A549 (cell line): ENCODE data around the gene RABL3. TPM values are rescaled to one million over a fixed set of nuclear protein-coding genes. Genes with fewer than 3 reads are reported as not detected.
A peak's percentile ranks its signal among the peaks of the same experiment; 100 is the strongest.
"Not testable (repeated sequence)": the region's sequence is repeated elsewhere in the genome, so short reads cannot be mapped to it uniquely, and the experiment has no call there.

ENCODE experiments used
- ATAC-seq, 2 experiments: fragments of 200-7000 bp in 1 of 2; fragments of >200 bp in 1 of 2; cut with Nextera tagmentation in 1 of 2; cut with Tn5 transposase in 1 of 2; 3 replicates each; pipeline versions ENCODE4 v1.8.0 to v1.9.1; 2018 to 2020; ENCODE audit warnings: mild to moderate bottlenecking in 1 of 2, moderate library complexity in 1 of 2
- CTCF ChIA-PET: fragments of 300-600 bp; sonication (Branson Sonifier 250); formaldehyde crosslinking; extraction: SDS; loops from one replicate; lab custom pipeline; 2021; ENCODE audit warnings: antibody characterized with exemption, inconsistent platforms; lab: Yijun Ruan, JAX
- POLR2A ChIA-PET: fragments of 350-600 bp; formaldehyde crosslinking; extraction: SDS; loops from one replicate; lab custom pipeline; 2021; ENCODE audit warnings: antibody characterized with exemption, inconsistent platforms; lab: Yijun Ruan, JAX
- DNase-seq, 2 experiments: peaks; one replicate each; pipeline versions ENCODE4 v3.0.0 to v3.0.0-alpha.2; 2011 to 2016; ENCODE audit warnings: low read depth in 1 of 2, low spot score in 1 of 2
- FAIRE-seq: peaks from 2 replicates; lab custom pipeline; 2011; peaks lifted over from hg19 to GRCh38; lab: Jason Lieb, UNC
- H3K27ac ChIP-seq, 2 experiments: fragments of >200 bp; sonication (Bioruptor Twin); formaldehyde crosslinking; 3 replicates each; pipeline ENCODE4 v1.5.1; 2016 to 2017
- H3K4me1 ChIP-seq: fragments of >200 bp; sonication (Bioruptor Twin); formaldehyde crosslinking; 3 replicates; pipeline ENCODE4 v1.6.1; 2016
- H3K4me2 ChIP-seq: fragments of >200 bp; sonication (Bioruptor Twin); formaldehyde crosslinking; 3 replicates; pipeline ENCODE4 v1.6.1; 2016
- H3K4me3 ChIP-seq: fragments of >200 bp; sonication (Bioruptor Twin); formaldehyde crosslinking; 3 replicates; pipeline ENCODE4 v1.5.1; 2016
- H3K9me3 ChIP-seq: fragments of >200 bp; sonication (Bioruptor Twin); formaldehyde crosslinking; 3 replicates; pipeline ENCODE4 v1.6.1; 2016
- BCL3 ChIP-seq: fragments of >200 bp; sonication (Bioruptor Twin); formaldehyde crosslinking; IDR thresholded peaks from 3 replicates; pipeline ENCODE4 v1.6.1; 2016
- CBX2 ChIP-seq: fragments of 200-600 bp; sonication (generic); IDR thresholded peaks from 2 replicates; pipeline ENCODE4 v1.6.1; 2016; ENCODE audit warnings: low read depth, mild to moderate bottlenecking, borderline replicate concordance
- CBX8 ChIP-seq: fragments of 200-600 bp; sonication (generic); IDR thresholded peaks from 2 replicates; pipeline ENCODE4 v1.6.1; 2016
- EHMT2 ChIP-seq: fragments of 200-600 bp; sonication (generic); IDR thresholded peaks from 2 replicates; pipeline ENCODE4 v1.6.1; 2016; ENCODE audit warnings: antibody characterized with exemption, low read depth, mild to moderate bottlenecking, moderate library complexity
- FOSL2 ChIP-seq, 2 experiments: fragments of 450-650 bp in 1 of 2; fragments of >200 bp in 1 of 2; sonication (Bioruptor Twin) in 1 of 2; formaldehyde crosslinking; IDR thresholded peaks; 2 replicates each; pipeline versions ENCODE4 v1.5.0 to v1.6.1; 2016 to 2020; ENCODE audit warnings: mild to moderate bottlenecking in 1 of 2, moderate library complexity in 1 of 2
- GATA3 ChIP-seq: IDR thresholded peaks from 2 replicates; pipeline ENCODE4 v1.6.1; 2012; ENCODE audit warnings: borderline replicate concordance
- HEYL ChIP-seq: fragments of 250-450 bp; sonication (Bioruptor Pico); IDR thresholded peaks from 2 replicates; pipeline ENCODE4 v1.8.0; 2021; ENCODE audit warnings: mild to moderate bottlenecking, moderate library complexity
- MYC ChIP-seq: IDR thresholded peaks from 2 replicates; pipeline ENCODE4 v1.6.1; 2012; ENCODE audit warnings: mild to moderate bottlenecking, inconsistent platforms, low read length, improper control_type of control experiment, borderline replicate concordance
- POLR2AphosphoS2 ChIP-seq: conservative IDR thresholded peaks from 2 replicates; pipeline ENCODE4 v1.6.1; 2012; ENCODE audit warnings: low read length, improper control_type of control experiment, inconsistent platforms
- RARB ChIP-seq: fragments of 250-450 bp; sonication (Bioruptor Pico); IDR thresholded peaks from 2 replicates; pipeline ENCODE4 v1.8.0; 2021; ENCODE audit warnings: mild to moderate bottlenecking, moderate library complexity
- RFX5 ChIP-seq: fragments of 450-650 bp; IDR thresholded peaks from 2 replicates; pipeline ENCODE4 v1.7.1; 2014; ENCODE audit warnings: antibody characterized with exemption, mild to moderate bottlenecking, moderate library complexity
- ZSCAN20 ChIP-seq: fragments of 250-450 bp; sonication (Bioruptor Pico); IDR thresholded peaks from 2 replicates; pipeline ENCODE4 v1.8.0; 2022; ENCODE audit warnings: mild to moderate bottlenecking, moderate library complexity
- WGBS: methylation state at CpG from one replicate; pipeline ENCODE4 v1.1.6; 2017; ENCODE audit errors: missing lambda C conversion rate; 5-methylcytosine and 5-hydroxymethylcytosine counted together
- polyA plus RNA-seq, 4 experiments: library from polyadenylated mRNA; depleted of rRNA in 3 of 4; stranded (reverse); fragments of >200 nt; fragmentation: RNase III in 1 of 4; extraction: RNeasy Plus Mini Kit Qiagen cat#74134 plus additional on column Dnase treatment in 1 of 4; gene quantifications; 2 replicates in 3 of 4; 3 replicates in 1 of 4; pipeline ENCODE4 v1.2.3, GENCODE V29; 2011 to 2017
- TF ChIP-seq, protein P1 (sequence below): IDR thresholded peaks from 2 replicates; pipeline ENCODE4 v1.6.1; 2012

RABL3 gene
- polyA plus RNA-seq, 2 of the 4 experiments (the other 2 are of a cell fraction) = 14.0 to 29.0 TPM

DNA sequence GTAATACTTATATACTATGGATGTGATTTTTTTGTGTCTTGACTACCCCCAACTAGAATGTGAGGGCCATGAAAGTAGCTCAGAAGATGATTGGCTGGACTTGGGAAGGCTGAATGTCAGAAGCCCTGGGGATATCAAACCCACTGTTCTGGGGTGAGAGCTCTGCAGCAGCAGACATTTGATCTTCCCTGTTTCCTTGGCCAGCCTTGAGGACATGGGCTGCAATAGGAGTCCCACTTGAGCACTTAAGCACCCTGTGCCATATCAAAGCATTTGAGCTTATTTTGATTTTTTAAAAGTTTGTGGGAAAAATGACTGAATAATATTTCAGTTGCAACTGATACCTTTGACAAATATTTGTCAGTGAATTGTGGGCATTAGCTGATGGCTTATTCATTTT lies 21.9 kb upstream of the RABL3 start:
- ATAC-seq (no peak), FAIRE-seq (no peak), DNase-seq (no peak)
- POLR2A ChIA-PET = no interaction called here
- TF ChIP-seq BCL3 (no peak), POLR2AphosphoS2 (no peak), FOSL2 (IDR thresholded peaks at IDR 0.05) (no peak), FOSL2 (CRISPR knock-in tag; IDR thresholded peaks at IDR 0.05) (no peak)
- TF ChIP-seq, protein P1, sequence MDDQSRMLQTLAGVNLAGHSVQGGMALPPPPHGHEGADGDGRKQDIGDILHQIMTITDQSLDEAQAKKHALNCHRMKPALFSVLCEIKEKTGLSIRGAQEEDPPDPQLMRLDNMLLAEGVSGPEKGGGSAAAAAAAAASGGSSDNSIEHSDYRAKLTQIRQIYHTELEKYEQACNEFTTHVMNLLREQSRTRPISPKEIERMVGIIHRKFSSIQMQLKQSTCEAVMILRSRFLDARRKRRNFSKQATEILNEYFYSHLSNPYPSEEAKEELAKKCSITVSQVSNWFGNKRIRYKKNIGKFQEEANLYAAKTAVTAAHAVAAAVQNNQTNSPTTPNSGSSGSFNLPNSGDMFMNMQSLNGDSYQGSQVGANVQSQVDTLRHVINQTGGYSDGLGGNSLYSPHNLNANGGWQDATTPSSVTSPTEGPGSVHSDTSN = no peak
- H3K4me1 ChIP-seq = peaks cover 33% of the 10 kb centered on the region
- H3K4me3 ChIP-seq = no peak overlapping the region
- H3K9me3 ChIP-seq = no peaks in the 10 kb centered on the region
- CTCF ChIA-PET = no interaction called here
- H3K27ac ChIP-seq = no peak overlapping the region
- no peak overlapping the region for H3K4me2 ChIP-seq

- WGBS = 43% methylated on average over 1 of the region's 1 CpG
- DNase-seq (no peak), ATAC-seq (no peak), FAIRE-seq (no peak)
- CTCF ChIA-PET = no interaction called here
- Histone ChIP-seq H3K9me3 (no peaks in the 10 kb centered on the region), H3K4me2 (0 out of 3 replicates have a peak overlapping the region, but pooled peaks have one; percentile 1), H3K27ac (no peak overlapping the region), H3K4me3 (no peak overlapping the region), H3K4me1 (peaks cover 33% of the 10 kb centered on the region)
- POLR2A ChIA-PET = no interaction called here
- TF ChIP-seq EHMT2 = no peak
- TF ChIP-seq RFX5 = peak; percentile 69; the same call in 1 of the 2 replicates
Measured at GRCh38 chr3:120763601-120764000, 21.3 kb upstream of the RABL3 start.

DNA sequence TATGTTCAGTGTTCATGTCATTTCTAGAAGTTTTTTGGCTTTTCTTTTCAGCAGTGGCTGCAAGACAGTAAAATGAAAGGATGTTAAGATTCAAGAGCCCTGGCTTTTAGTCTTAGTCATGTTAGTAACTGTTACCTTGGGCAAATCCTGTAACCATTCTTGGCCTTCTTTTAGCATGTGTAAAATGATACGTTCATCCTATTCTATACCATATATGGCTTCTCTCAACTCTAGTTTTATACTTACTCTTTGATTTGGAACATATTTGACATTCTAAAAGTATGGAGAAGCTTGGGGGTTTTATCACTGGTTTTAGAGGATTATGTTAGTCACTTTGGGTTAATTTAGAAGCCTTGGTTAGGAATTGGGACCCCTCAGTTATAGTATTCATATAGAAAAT lies 20.3 kb upstream of the RABL3 start:
- ChIA-PET CTCF (interaction anchor here (1.4 kb wide), 1 partner anchor 32 kb away, joined by 5 read pairs; no protein-coding TSS in a partner anchor), POLR2A (no interaction called here)
- H3K9me3 ChIP-seq = no peaks in the 10 kb centered on the region
- DNase-seq (no peak), FAIRE-seq (no peak), ATAC-seq (no peak)
- TF ChIP-seq FOSL2 (IDR thresholded peaks at IDR 0.05) = no peak
- TF ChIP-seq FOSL2 (CRISPR knock-in tag; IDR thresholded peaks at IDR 0.05) = no peak
- no peak for TF ChIP-seq GATA3
- TF ChIP-seq CBX2 = no peak
- TF ChIP-seq MYC = no peak
- TF ChIP-seq CBX8 = no peak
- TF ChIP-seq POLR2AphosphoS2 = no peak
- TF ChIP-seq RARB (CRISPR knock-in tag) = no peak
- no peak for TF ChIP-seq HEYL (CRISPR knock-in tag)
- TF ChIP-seq, all 56 proteins: peak for 0
- peaks cover 26% of the 10 kb centered on the region for H3K4me1 ChIP-seq
- H3K27ac ChIP-seq = no peak overlapping the region
- no peak overlapping the region for H3K4me2 ChIP-seq
- 88% methylated on average over 1 of the region's 1 CpG for WGBS
- H3K4me3 ChIP-seq = no peak overlapping the region

- H3K9me3 ChIP-seq, H3K4me1 ChIP-seq, FAIRE-seq, H3K27ac ChIP-seq, ATAC-seq, H3K4me3 ChIP-seq, POLR2A ChIA-PET, CTCF ChIA-PET, H3K4me2 ChIP-seq, DNase-seq: not testable (repeated sequence)
- 93% methylated on average over 3 of the region's 4 CpGs for WGBS
Measured at GRCh38 chr3:120758551-120758950, 16.2 kb upstream of the RABL3 start.

DNA sequence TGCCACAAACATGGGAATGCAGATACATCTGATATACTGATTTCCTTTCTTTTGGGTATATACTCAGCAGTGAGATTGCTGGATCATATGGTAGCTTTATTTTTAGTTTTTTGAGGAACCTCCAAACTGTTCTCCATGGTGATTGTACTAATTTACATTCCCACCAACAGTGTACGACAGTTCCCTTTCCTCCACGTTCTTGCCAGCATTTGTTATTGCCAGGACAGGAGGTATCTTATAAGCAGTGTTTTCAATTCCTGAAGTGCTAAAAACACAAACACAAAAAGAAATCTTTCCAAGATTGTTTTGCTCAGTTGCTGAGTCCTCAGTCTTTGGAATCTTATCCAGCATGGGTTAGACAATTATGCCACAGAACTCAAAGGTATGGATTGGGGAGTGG lies 13.7 kb upstream of the RABL3 start:
- no peaks in the 10 kb centered on the region for H3K9me3 ChIP-seq
- WGBS = 93% methylated on average over 2 of the region's 2 CpGs
- H3K4me2 ChIP-seq = no peak overlapping the region
- POLR2A ChIA-PET = no interaction called here
- no peak for TF ChIP-seq ZSCAN20 (CRISPR knock-in tag)
- TF ChIP-seq, all 56 proteins: peak for 0
- CTCF ChIA-PET = interaction anchor here (2.0 kb wide), 1 partner anchor 12 kb away, joined by 5 read pairs; no protein-coding TSS in a partner anchor
- no peak overlapping the region for H3K4me3 ChIP-seq
- no peak for ATAC-seq
- H3K4me1 ChIP-seq = peaks cover 12% of the 10 kb centered on the region; the same call in 2 of the 3 replicates
- no peak for FAIRE-seq
- no peak for DNase-seq
- no peak overlapping the region for H3K27ac ChIP-seq
